Measurements from ENCODE around the gene PARM1. TPM values are rescaled to one million over a fixed set of nuclear protein-coding genes. Genes with fewer than 3 reads are reported as not detected.

Gene PARM1
- total and polyA plus RNA-seq, 9 of the 15 experiments (the other 6 are each of a cell fraction or from before 2014, with no cell fraction given): 0.07 TPM; not detected in 8

GRCh38 chr4:74934888-74935287 is 2.0 kb downstream of the PARM1 start (continued):
- TF ChIP-seq, protein P1, sequence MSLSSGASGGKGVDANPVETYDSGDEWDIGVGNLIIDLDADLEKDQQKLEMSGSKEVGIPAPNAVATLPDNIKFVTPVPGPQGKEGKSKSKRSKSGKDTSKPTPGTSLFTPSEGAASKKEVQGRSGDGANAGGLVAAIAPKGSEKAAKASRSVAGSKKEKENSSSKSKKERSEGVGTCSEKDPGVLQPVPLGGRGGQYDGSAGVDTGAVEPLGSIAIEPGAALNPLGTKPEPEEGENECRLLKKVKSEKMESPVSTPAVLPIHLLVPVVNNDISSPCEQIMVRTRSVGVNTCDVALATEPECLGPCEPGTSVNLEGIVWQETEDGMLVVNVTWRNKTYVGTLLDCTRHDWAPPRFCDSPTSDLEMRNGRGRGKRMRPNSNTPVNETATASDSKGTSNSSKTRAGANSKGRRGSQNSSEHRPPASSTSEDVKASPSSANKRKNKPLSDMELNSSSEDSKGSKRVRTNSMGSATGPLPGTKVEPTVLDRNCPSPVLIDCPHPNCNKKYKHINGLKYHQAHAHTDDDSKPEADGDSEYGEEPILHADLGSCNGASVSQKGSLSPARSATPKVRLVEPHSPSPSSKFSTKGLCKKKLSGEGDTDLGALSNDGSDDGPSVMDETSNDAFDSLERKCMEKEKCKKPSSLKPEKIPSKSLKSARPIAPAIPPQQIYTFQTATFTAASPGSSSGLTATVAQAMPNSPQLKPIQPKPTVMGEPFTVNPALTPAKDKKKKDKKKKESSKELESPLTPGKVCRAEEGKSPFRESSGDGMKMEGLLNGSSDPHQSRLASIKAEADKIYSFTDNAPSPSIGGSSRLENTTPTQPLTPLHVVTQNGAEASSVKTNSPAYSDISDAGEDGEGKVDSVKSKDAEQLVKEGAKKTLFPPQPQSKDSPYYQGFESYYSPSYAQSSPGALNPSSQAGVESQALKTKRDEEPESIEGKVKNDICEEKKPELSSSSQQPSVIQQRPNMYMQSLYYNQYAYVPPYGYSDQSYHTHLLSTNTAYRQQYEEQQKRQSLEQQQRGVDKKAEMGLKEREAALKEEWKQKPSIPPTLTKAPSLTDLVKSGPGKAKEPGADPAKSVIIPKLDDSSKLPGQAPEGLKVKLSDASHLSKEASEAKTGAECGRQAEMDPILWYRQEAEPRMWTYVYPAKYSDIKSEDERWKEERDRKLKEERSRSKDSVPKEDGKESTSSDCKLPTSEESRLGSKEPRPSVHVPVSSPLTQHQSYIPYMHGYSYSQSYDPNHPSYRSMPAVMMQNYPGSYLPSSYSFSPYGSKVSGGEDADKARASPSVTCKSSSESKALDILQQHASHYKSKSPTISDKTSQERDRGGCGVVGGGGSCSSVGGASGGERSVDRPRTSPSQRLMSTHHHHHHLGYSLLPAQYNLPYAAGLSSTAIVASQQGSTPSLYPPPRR (CRISPR knock-in tag; IDR thresholded peaks at IDR 0.05; ENCODE audit: borderline replicate concordance): no peak
- TF ChIP-seq KDM4B (IDR thresholded peaks at IDR 0.05; ENCODE audit: borderline replicate concordance in 2 of 2, low read depth in 1 of 2) (no peak), POLR3A (IDR thresholded peaks at IDR 0.05; ENCODE audit: borderline replicate concordance, extremely low read depth, insufficient read depth, insufficient read length) (no peak), TEAD4 (IDR thresholded peaks at IDR 0.05; ENCODE audit: low read length) (no peak), TEAD4 (CRISPR knock-in tag; IDR thresholded peaks at IDR 0.05; ENCODE audit: borderline replicate concordance) (no peak)

DNA sequence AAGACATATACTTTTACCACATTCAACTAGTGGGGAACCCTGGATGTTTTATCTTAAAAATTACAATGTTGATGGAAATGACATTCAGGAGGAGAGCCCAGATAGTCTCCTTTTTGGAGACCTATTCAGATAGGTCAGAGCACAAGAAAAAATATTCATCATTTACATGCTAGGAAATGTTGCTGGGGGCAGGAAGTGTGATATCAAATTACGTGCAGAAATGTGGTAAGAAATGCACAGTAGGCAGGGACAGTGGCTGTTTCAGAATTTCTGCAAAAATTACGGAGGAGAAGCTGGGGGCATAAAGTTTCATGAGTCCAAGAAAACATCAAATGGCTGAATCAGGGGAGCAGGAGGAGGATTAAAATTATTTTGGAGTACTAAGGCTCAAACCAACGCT is 8.2 kb downstream of the PARM1 start:
- 0% methylated on average over 3 of the region's 3 CpGs for WGBS (ENCODE audit: insufficient coverage, low coverage, missing lambda C conversion rate)
- H3K36me3 ChIP-seq (ENCODE audit: control insufficient read depth, insufficient read depth, low read length): no peaks in the 10 kb centered on the region
- no peak overlapping the region for H2AFZ ChIP-seq (ENCODE audit: low read depth, low read length)
- 0 out of 2 replicates have a peak, but pooled peaks cover 4% of the 10 kb centered on the region for H4K20me1 ChIP-seq (replicated peaks; ENCODE audit: control insufficient read depth, insufficient read depth, low read length)
- H3K27ac ChIP-seq (ENCODE audit: extremely low read depth, low read depth, low read length): no peak overlapping the region
- H3K9me1 ChIP-seq (ENCODE audit: control insufficient read depth, insufficient read depth, low read length): no peaks in the 10 kb centered on the region
- H3K9ac ChIP-seq (ENCODE audit: insufficient read depth in 1 of 2, low read depth in 2 of 2, low read length in 2 of 2): no peak overlapping the region
- CTCF ChIA-PET (ENCODE audit: low intra/inter-chr PET ratio): no interaction called here
- no peak overlapping the region for H3K4me2 ChIP-seq (ENCODE audit: insufficient read depth, low read length)
- intact Hi-C loops (cut with micrococcal nuclease) (no loop called here), in situ Hi-C loops (cut with MboI) (no loop called here)
- H3K27me3 ChIP-seq (ENCODE audit: control insufficient read depth in 2 of 2, insufficient read depth in 2 of 2, low read length in 2 of 2): no peaks in the 10 kb centered on the region; a peak in 1 of 5 replicates
- no peaks in the 10 kb centered on the region for H3K4me1 ChIP-seq (replicated peaks in 1 of 2; ENCODE audit: control insufficient read depth in 2 of 2, insufficient read depth in 2 of 2, low read length in 2 of 2)
- POLR2A ChIA-PET: no interaction called here
- no peaks in the 10 kb centered on the region for H3K79me2 ChIP-seq (ENCODE audit: control insufficient read depth, insufficient read depth, low read length)
- no peaks in the 10 kb centered on the region for H3K9me3 ChIP-seq (replicated peaks; ENCODE audit: control insufficient read depth, insufficient read depth, low read depth, low read length)
- no TSS peak for BruUV-seq (replicated peaks)
- FAIRE-seq: no peak
- ATAC-seq: no peak
- no peak overlapping the region for H3K4me3 ChIP-seq
- DNase-seq (ENCODE audit: extremely low read depth in 1 of 4, low spot score in 3 of 4): no peak
- TF ChIP-seq NFIX (CRISPR knock-in tag; IDR thresholded peaks at IDR 0.05; ENCODE audit: low read depth) (no peak), GTF2E2 (tag; IDR thresholded peaks at IDR 0.05) (no peak), CHD4 (IDR thresholded peaks at IDR 0.05; ENCODE audit: insufficient read depth, insufficient replicate concordance, low read depth, low read length, poor library complexity, severe bottlenecking) (no peak), TCF7L2 (IDR thresholded peaks at IDR 0.05; ENCODE audit: low read depth, low read length) (no peak), SOX6 (IDR thresholded peaks at IDR 0.05) (no peak), DEAF1 (CRISPR knock-in tag; IDR thresholded peaks at IDR 0.05) (no peak)
